NCI-H82 (cell line): Measurements from ENCODE around the gene DSG3.

Experiments
- DNase-seq: peaks from one replicate; lab custom pipeline; 2025; lab: John Stamatoyannopoulos, UW

Gene DSG3, protein sequence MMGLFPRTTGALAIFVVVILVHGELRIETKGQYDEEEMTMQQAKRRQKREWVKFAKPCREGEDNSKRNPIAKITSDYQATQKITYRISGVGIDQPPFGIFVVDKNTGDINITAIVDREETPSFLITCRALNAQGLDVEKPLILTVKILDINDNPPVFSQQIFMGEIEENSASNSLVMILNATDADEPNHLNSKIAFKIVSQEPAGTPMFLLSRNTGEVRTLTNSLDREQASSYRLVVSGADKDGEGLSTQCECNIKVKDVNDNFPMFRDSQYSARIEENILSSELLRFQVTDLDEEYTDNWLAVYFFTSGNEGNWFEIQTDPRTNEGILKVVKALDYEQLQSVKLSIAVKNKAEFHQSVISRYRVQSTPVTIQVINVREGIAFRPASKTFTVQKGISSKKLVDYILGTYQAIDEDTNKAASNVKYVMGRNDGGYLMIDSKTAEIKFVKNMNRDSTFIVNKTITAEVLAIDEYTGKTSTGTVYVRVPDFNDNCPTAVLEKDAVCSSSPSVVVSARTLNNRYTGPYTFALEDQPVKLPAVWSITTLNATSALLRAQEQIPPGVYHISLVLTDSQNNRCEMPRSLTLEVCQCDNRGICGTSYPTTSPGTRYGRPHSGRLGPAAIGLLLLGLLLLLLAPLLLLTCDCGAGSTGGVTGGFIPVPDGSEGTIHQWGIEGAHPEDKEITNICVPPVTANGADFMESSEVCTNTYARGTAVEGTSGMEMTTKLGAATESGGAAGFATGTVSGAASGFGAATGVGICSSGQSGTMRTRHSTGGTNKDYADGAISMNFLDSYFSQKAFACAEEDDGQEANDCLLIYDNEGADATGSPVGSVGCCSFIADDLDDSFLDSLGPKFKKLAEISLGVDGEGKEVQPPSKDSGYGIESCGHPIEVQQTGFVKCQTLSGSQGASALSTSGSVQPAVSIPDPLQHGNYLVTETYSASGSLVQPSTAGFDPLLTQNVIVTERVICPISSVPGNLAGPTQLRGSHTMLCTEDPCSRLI

GRCh38 chr18:31447530-31448191 is at the start of gene DSG3:
Gene DSG3, plus strand, starts transcription at chr18:31447741. Its CDS starts 137 bp downstream, at chr18:31447878.
- peak; percentile 20 for DNase-seq

- DNase-seq, result no peak
Measured at GRCh38 chr18:31398191-31398590, 49.4 kb upstream of the DSG3 start.

DNA sequence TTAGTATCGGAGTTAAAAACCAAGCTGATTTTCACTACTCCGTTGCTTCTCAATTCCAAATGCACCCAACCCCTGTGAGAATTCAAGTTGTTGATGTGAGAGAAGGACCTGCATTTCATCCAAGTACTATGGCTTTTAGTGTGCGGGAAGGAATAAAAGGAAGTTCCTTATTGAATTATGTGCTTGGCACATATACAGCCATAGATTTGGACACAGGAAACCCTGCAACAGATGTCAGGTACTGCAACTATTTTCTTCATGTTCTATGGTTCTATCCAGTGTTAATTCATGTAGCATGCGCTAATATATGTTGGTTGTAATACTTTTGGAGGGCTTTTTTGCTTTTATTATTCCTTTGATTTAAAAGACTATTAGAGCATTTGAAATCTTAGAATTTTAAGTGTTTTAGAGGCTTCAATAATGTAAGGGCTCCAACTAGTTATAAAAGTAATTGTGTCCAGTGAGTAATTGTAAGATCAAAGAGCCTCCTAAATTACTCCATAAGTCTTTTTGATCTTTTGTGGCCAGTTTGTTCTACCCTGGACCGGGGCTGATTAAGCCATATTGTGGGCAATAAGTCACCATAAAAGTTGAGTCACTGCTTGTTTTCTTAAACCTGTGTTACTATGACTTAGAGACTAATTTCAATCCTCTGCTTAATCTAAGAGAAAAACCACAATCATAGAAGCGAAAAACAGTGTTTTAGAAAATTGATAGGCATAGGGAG is 48.1 kb upstream of the DSG3 start:
- no peak for DNase-seq

DNA sequence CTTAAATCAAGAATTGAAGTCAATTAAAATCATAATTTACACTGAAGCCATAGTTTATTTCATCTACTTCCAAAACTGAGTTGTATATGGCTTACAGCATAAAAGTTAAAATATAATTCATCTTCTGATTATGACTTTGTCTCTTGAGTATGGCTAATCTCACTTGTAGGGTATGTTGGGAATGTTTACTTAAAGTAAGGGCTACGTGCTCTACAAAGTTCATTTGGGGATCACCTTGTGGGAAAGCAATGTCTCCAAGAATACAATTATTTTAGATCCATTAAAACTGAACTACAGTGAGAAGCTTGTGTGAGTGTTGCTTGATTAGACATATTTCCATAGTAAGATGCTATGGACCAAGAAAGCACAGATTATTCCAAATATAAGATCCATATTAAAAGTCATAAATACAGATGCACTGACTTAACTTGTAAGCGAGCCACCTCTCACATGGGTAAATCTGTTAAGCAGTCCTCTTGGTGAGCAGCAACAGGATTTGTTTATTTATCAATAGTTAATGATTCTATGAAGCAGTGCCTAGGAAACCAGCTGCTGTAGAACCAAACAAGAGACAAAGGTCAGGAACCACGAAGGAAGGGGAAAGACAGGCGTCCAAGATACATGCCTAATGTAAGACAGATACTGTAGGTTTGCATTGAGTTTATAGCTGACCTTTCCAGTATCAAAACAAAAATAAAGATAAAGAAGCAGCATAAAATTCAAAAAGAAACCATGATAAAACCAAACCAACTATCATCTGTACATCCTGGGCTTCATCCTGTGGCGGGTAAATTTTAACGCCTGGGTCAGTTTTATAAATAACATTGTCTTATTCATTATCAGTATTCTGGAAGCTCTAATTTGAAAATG is 46.1 kb upstream of the DSG3 start:
- no peak for DNase-seq

DNA sequence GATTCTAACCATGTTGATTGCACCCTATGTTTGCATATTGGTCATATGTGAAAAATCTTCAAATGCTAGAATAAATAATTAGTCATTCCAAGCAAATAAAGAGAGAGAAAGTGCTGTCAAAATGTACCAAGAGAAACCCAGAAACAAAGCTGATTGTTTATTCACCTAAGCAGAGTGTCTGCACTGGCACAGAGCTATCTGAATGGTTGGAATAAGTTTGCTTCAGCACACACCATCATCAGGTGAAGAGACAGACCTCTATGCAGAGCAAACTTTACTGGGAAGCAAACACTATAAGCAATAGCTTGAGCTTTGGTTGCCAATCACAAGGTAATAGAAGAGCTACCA is 45.5 kb upstream of the DSG3 start:
- DNase-seq, result no peak

DNA sequence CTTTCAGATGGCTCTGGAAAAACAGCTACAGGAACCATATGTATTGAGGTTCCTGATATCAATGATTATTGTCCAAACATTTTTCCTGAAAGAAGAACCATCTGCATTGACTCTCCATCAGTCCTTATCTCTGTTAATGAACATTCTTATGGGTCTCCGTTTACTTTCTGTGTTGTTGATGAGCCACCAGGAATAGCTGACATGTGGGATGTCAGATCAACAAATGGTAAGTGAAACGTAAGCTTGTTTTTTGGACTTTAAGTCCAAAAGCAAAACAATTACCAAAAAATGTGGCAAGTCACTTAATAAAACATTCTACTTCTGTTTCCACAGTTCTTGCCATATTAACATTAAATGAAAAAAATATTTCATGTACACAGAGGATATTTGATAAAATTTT is 44.1 kb upstream of the DSG3 start:
- DNase-seq, result no peak

GRCh38 chr18:31407649-31408048 is 39.9 kb upstream of the DSG3 start:
- DNase-seq, result no peak

DNA sequence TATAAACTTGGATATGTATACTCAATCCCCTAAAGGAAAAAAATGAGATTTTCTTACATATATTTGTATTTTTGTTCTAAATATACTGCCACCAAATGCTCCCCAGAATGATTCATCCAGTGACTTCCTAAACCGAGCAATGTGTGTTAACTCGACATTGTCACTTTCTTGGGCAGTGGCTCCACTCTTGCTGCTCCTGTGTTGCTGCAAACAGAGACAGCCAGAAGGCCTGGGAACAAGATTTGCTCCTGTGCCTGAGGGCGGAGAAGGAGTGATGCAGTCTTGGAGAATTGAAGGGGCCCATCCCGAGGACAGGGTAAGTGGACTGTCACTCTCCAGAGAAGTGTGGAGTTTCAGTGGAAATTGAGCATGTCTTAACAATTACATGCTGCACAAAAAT is 38.3 kb upstream of the DSG3 start:
- DNase-seq, result no peak

GRCh38 chr18:31410716-31411483 is 36.6 kb upstream of the DSG3 start:
- DNase-seq, result no peak

- DNase-seq, result no peak
Measured at GRCh38 chr18:31413137-31413536, 34.4 kb upstream of the DSG3 start.

DNA sequence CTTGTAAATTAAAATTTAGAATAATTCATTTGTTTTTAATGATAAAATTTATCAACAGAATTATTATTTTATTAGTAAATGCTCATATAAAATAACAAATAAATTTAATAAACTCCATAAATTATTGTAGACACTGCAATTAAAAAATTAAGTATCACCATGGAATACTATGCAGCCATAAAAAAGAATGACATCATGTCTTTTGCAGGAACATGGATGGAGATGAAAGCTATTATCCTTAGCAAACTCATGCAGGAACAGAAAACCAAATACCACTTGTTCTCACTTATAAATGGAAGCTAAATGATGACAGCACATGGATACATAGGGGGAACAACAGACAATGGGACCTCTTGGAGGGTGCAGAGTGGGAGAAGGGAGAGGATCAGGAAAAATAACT is 29.7 kb upstream of the DSG3 start:
- DNase-seq, result no peak

GRCh38 chr18:31419457-31419932 is 28.0 kb upstream of the DSG3 start:
- DNase-seq, result peak; percentile 5

DNA sequence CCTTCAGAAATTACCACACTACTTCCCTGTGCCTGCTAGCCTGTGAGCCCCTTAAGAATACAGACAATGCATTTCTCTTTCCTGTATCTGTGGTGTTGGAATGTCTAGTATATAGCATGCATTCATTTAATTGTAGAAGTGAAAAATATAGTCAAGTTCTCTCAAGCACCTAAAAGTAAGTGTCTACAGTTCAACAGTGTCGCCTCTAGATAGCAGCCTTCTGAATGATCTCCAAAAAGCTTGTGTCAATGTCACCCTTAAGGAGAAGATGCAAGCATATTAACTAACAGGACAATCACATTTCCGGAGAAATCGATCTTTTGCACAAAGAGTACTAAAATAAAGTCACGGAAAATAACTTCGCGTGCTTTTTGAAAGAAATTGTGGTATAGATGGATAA is 27.5 kb upstream of the DSG3 start:
- no peak for DNase-seq

- DNase-seq, result no peak
Measured at GRCh38 chr18:31420524-31420923, 27.0 kb upstream of the DSG3 start.

GRCh38 chr18:31424383-31424988 is 23.1 kb upstream of the DSG3 start:
- peak; percentile 67 for DNase-seq

DNA sequence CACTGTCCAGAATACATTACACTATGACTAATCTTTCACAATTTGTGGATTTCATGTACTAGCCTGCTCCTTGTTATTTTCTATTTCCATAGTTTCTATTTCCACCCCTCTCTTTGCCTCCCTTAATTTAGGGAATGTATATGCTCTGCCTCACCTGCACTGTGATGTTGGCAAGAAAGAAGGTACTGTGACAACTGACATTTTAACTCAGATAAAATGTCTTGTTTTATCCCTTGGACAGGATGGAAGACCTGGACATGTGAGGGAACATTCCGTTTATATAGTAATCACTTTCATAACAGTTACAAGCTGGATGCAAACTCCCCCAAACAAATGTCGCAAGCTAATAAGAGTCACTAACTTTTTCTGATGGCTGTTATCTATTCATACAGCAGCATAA is 21.5 kb upstream of the DSG3 start:
- no peak for DNase-seq

DNA sequence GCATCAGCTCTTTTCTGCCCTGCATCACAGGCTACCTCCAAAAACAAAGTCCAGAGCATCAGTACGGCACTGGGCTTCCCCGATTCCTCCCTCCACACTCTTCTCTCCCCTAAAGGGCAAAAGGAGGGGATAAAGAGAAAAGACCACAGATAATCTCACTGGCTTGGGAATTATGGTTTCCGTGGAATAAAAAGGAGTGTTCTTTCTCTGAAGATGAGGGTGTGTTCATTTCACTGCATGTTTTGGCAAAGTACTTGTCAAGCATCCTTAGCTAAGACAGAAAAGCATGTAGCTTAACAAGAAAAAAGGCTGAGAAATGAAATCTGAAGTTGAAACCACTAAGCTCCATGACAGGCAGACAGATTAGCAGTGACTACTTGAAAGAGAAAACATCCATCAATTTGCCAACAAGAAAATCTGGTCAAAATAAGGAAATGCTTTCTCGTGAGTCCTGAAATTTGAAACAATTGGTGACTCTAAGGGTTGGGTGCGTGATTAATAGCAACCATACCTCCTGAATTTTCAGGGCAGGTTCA is 20.6 kb upstream of the DSG3 start:
- no peak for DNase-seq

DNA sequence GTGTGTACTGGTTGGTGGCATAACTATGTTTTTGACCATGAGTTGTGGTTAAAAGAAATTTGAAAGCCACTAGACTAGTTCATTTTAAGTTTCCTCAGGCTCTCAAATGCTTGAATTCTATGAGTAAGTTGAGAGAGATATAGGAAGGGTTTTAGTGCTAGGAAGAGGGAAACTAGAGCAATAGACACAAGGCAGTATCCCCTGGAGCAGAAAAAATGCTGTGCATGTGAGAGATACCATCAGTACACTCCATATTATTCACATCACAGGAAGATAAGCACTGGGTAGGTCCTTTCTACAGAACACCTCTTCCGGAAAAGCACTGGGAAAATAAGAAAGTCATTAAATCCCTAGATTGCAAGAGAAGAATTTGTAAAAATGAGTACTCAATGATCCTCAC is 19.3 kb upstream of the DSG3 start:
- no peak for DNase-seq

DNA sequence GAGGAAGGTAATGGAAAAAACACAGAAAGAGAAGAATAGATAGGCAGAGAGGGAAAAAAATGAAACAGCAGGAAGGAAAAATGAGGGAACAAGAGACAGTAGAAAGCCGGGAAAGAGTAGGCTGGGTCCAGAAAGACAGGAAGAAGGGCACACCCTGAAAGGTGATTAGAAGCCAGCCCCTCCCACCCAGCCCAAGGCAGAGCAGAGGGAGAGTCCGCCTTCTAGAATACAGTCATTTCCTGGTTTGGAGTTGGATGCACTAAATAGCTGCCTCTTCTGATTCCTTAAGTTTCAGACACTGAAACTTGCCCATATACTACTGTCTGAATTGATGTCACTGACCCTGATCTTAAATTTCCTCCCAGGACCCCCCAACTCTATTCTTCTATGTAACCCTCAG is 17.9 kb upstream of the DSG3 start:
- peak; percentile 6 for DNase-seq
